DMS79 treated with DMSO at 0.1 percent for 48 hours (cell line): Measurements from ENCODE around the gene APC.

ENCODE experiments used
- DNase-seq: peaks from one replicate; lab custom pipeline; 2025; lab: John Stamatoyannopoulos, UW

APC gene

DNA sequence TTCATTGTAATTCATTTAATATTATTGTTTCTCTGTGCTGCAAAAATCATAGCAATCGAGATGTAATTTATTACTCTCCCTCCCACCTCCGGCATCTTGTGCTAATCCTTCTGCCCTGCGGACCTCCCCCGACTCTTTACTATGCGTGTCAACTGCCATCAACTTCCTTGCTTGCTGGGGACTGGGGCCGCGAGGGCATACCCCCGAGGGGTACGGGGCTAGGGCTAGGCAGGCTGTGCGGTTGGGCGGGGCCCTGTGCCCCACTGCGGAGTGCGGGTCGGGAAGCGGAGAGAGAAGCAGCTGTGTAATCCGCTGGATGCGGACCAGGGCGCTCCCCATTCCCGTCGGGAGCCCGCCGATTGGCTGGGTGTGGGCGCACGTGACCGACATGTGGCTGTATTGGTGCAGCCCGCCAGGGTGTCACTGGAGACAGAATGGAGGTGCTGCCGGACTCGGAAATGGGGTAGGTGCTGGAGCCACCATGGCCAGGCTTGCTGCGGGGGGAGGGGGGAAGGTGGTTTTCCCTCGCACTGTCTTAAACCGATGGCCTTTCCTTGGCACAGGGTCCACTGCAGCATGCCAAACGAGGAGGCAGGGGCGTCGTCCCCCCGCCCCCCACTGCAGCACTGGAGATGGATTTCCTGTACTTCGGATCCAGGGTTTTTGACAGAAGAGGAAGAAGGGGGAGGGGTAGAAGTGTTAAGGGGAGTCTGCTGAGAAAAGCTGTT, at the start of gene APC:
TSS of gene APC (plus strand) at position 423 of the 728 bp plus-strand sequence. CDS start 17,006 bp downstream, outside the sequence.
- DNase-seq = peak; percentile 73

DNA sequence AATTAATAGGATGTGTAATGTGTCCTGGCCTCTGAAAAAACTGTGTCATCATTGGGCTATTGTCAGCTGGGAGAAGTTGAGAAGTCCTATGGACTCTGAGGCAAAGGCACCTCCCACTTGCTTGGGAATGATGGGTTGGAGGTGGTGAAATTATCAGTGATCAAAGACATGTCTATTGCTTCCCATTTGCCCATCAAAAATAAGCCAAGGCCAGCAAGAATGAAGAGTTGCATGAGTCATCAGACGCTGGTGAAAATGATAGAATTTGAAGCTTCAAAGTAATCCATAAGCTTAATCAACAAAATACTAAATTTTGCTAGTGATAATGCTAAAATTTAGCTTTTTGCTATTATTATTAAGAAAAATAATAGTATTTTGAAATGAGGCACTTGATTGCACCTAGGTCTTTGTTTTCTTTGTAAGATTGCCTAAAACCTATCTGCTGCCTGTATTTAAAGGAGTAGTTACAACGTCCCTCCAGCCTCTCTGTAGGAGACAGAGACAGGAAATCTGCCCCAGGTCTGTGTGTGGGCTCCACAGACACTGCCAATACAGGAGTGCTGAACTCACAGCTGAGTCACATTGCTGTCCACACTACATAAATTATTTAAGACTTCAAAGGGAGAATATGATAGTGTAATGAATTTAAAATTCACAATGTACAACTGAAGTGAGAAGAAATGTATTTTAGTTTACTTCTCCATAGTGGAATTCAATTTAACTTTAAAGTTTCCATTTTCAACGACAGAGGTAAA, 48.4 kb upstream of the APC start:
- DNase-seq = no peak

DNA sequence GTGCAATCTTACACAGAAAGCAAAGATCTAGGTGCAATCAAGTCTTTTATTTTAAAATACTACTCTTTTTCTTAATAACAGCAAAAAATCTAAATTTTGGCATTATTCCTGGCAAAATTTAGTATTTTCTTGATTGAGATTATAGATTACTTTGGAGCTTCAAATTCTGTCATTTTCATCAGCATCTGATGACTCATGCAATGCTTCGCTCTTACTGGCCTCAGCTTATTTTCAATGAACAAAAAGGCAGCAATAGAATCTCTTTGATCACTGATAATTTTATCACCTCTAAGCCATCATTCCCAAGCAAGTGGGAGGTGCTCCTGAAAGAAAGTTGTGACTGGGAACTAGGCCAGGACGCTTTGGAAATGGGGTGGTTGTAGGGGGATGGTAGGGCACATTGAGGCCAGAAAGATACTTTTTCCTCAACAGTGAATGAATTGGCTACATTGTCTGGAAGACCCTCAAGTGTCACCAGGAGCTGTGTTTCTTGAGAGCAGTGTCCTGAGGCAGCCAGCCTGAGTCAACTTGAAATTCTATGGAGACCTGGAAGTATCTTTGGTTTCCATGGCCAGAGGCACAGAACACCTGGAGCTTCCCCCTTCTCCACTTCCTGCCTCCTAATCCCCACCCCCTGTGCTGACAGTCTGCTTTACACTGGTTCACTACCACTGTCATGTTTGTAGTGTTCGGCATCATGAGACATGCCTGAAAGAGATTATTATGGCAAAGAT, 46.9 kb upstream of the APC start:
- no peak for DNase-seq

DNA sequence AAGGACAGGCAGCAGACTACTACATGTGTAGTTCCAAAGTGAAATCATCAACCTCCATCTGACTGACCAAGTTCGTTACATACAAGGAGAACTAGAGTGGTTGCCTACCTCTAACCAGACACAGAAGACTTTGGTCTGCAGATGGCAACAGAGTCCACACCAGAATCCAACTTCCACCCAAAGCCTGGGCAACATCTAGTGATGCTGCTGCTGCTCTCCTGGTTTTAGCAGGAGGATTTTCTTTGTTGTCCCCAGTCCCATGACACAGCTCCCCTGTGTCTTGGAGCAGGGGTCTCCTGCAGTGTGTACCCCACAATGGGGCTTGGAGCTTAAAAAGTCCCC, 46.4 kb upstream of the APC start:
- no peak for DNase-seq

DNA sequence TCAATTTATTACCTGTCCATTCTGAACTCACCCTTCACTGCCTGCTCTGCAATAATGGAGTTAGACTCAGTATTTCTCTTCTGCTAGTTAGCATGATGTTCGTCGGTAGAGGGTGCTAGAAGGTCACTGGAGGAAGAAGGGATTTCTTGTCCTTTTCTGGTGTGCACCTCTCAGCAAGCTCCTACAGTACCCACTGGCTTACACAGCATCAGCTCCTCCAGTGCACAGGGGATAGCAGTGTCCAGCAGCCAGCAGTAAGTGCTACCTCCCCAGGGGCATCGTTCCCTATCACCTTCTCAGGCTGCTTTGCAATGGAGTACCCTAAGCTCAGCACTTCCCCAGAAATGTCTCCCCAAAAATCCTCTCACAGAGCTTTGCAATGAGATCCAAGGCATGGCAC, 45.9 kb upstream of the APC start:
- DNase-seq = no peak

DNA sequence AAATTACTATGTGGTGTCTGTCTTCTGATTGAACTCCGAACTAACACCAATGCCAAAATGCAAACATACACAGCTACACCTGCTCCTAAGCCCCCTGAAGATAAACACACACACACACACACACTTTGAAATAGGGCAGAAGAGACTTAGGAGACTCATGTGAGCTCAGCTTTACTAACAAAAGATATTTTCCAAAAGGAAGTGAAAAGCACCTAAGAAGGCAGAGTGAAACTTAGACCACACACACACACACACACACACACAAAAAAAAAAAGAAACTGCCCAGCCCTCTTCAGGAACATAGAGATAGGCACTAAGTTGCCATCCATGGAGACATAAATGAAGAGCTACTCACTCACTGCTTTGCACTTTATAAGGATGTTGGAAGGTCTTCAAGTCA, 45.2 kb upstream of the APC start:
- DNase-seq = no peak

DNA sequence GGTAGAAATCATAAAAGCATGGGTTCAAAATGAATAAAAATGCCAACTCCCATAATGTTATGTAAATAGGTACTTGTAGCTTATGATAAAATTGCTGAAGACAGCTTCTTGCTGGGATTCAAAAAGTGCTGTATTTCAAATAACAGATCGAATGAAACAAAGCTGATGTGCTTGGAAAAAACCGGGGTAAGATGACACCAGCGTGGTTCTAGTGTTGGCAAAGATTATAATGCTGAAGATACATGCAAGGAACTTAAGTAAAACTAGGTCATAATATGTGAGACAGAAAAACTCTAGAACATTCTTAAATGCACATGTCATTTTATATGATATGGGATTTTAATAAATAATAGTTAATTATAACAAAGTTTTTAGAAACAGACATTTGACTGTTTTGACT, 44.4 kb upstream of the APC start:
- DNase-seq = no peak

DNA sequence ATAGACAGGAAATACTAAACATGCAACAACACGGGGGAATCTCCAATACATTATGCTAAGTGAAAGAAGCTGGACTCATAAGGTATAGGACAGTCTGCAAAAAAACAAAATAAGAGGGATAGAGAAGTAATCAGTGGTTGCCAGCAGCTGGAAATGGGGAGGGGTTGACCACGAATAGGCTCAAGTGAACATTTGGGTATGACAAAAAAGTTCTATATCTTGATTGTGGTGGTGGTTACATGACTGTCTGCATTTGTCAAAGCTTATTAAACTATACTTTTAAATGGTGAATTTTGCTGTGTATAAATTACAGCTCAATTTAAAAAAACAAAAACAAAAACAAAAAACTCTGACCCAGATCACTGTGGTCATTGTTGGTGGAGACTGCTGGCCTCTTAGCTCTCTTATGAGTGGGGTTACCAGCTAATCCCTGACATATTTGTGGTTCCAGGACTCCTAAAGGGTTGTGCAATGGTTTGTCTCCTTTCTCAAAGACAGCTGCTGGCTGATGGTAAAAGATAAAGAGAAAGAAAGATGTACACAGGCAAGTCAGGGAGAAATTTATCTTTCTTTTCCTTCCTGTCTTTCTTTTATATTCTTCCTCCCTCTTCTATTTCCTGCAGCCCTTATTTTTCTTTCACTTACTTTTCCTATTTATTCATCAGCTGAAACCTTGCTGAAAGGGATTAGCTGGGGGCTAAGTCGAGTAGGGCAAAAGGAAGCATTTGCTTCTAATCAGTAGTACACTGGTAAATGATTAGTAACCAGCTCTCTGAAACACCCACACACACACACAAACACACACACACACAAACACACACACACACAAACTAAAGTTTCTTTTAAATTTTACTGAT, 42.6 kb upstream of the APC start:
- DNase-seq = no peak

DNA sequence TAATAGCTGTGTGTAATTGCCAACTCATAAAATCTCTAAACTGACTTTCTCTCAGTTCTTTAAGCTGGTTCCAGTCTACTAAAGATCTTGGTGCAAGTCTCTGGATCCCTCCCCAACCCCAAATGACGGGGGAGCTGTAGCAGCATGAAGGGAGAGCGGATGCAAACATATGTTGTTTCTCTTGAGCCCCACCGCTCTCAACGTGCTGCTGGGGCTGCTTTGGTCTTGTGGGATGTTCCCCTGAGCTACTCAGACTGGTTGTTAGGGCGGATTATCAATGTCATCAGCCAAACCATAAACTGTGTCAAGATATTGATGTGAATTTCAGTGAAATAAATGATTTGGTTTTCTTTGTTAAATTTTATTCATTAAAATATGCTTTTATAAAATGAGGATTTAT, 40.9 kb upstream of the APC start:
- no peak for DNase-seq

DNA sequence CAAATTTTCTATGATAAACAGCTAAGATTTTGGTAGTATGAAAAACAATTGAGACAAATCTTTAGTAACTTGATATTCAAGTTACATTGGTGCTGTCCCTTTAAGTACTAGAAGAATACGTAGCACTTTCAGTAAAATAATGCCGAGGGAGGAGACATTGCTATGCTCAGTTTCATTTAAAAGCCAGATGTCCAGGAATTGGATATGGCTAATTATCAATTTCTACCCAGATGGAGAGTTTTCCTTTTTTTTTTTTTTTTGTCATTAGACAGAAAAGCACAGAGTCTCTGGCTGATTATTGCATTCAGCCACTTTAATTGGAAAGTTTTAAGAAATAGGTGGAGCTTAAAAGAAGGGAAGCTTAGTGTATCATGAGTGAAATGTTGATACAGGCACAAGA, 40.4 kb upstream of the APC start:
- DNase-seq = no peak

DNA sequence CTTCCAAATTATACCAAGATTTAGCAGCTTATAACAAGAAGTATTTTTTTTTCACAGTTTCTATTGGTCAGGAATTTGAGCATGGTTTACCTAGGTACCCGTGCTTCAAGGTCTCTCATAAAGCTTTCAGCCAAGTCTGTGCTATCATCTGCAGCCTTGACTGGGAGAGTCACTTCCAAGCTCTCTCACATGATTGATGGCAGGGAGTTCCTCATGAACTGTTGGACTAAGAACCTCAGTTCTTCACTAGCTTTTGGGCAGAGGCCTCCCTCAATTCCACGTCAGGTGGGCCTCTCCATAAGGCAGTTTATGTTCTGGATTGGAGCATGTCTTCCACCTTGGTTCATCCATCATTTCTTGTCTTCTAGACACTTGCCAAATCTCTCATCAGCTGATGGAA, 39.9 kb upstream of the APC start:
- no peak for DNase-seq

DNA sequence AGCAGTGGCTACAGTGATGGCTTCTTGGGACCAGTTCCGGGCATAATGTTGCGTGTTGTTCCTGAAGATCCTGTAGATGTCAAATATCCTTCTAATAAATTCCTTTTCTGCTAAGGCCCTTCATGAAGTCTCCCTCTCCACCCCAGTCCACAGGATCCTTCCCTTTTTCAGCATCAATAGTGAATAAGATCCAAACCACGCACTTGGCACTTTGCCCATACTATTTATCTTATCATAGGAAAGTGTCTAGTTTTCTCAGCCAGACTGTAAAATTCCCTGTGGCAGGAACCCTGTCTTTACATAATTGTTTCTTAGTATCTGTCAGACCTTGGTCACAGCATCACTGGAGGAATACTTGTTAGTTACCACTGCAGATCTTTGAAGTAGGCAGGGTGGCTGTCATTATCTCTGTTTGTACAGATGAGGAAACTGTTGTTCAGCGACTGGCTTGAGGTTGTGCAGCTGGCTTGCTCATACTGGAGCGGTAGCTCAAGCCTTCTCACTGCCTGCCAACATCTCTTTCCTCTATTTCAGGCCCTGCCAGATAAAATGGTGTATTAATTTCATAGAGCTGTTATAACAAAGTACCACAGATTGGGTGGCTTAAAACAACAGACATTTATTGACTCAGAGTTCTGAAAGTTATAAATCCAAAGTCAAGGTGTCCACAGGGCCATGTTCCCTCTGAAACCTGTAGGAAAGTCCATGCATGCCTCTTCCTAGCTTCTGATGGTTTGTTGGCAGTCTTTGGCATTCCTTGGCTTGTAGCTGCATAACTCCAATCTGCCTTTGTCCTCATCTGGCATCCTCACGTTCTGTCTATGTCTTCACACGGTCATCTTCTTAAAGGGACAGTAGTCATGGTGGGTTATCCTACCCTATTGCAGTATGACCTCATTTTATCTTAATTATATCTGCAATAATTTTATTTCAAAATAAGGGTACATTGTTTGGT, 33.5 kb upstream of the APC start:
- DNase-seq = peak; percentile 7

DNA sequence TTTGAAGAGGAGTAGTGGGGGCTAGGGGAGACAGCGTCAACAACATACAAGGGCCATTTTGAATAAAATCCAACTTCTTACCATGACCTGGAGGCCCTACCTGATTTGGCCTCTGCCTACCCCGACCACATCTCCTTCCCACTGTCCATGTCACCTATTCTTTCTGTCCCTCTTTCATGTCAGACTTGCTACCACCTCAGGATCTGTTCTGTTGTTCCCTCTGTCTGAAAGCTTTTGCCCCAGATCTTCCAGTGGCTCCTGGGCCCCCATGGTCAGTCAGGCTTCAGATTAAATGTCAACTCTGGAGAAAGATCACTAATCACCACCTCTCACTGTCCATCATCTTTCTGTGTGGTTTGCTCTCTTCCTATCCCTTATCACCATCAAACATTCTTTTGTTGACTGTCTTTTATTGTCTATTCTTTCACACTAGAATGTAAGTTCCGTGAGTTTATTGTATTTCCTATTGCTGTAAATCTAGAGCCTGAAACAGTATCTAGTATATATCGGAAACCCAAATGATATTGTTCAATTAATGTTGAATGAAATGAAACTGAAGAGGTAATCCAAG, 31.2 kb upstream of the APC start:
- DNase-seq = peak; percentile 15

DNA sequence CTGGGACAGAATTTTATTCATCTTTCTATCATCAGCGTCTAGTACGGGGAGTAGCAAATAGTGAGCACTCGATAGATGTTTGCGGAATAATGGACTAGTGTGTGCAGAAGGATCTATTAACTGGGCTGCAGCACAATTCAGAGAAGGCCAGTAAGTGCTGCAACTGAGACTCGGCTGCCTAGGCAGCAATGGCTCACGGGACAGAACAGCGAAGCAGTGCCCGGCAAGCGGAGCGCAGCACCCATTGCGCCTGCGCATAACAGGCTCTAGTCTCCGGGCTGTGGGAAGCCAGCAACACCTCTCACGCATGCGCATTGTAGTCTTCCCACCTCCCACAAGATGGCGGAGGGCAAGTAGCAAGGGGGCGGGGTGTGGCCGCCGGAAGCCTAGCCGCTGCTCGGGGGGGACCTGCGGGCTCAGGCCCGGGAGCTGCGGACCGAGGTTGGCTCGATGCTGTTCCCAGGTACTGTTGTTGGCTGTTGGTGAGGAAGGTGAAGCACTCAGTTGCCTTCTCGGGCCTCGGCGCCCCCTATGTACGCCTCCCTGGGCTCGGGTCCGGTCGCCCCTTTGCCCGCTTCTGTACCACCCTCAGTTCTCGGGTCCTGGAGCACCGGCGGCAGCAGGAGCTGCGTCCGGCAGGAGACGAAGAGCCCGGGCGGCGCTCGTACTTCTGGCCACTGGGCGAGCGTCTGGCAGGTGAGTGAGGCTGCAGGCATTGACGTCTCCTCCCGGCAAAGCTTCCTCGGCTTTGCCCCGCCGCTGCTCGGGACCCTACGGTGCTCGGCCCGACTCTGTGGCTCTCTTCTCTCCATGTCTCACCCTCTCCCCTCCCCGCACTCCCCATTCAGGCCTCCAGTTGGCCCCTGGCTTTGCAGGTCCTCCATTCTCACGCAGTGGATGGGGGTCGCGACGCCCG, 30.2 kb upstream of the APC start:
- DNase-seq = peak; percentile 97

DNA sequence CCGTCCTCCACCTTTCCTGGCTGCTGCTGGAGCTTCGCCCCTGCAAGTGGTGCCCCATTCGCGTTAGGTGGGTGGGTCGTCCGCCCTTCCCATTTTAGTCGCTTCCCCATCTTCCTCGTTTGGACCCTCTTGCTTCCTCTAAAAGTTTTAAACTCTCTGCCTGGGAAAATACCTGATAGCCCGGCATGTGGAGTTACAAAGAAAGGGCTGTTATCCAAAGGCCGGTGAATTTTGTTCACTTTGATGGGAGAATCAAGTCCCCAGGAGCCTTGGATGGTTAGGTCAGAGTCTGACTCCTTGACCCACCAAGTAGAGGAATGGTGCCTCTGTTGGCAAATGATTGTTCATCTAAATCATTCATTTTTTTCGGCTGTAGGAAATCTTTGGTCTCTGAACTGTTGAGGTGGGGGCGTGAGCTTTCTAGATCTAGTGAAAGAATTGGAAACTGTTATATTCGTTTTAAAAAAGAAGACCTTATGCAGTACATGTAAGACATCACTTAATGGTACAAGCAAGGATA, 29.5 kb upstream of the APC start:
- peak; percentile 42 for DNase-seq

DNA sequence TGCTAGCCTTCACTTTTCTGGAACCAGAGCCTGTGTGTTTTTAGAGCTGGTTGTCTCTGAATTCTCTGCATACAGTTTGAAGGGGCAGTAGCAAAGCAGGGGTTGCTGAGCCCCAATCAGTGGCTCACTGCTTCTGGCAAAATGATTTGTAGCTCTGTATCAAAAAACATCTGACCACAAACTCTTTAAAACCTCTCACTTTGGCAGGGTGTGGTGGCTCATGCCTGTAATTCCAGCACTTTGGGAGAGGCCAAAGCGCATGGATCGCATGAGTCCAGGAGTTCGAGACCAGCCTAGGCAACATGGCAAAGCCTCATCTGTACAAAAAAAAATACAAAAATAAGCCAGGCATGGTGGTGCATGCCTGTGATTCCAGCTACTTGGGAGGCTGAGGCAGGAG, 28.3 kb upstream of the APC start:
- no peak for DNase-seq

DNA sequence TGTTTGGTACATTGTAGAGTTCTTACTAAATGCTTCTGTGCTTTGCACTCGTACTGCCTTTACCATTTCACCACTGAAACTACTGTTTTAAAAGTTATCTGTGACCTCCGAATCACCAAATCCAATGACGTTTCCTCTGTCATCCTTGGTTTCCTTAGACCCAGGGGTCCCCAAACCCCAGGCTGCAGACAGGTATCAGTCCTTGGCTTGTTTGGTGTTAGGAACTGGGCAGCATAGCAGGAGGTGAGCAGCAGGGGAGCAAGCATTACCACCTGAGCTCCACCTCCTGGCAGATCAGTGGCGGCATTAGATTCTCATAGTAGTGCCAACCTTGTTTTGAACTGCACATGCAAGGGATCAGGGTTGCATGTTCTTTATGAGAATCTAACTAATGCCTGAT, 26.8 kb upstream of the APC start:
- DNase-seq = no peak

DNA sequence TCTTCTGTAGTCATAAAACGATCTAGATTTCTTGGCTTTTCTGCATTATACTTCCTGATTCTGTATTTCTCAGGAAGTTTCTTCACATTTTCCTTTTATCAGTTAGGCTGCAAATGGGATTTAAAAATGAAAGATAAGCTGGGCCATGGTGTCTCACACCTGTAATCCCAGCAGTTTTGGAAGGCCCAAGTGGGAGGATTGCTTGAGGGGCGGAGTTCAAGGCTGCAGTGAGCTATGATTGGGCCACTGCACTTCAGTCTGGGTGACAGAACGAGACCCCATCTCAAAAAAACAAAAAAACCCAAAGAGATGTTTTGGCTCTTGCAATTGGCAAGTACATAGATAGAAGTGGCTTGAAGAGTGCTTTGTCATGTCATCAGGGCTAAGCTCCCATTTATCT, 26.2 kb upstream of the APC start:
- no peak for DNase-seq

DNA sequence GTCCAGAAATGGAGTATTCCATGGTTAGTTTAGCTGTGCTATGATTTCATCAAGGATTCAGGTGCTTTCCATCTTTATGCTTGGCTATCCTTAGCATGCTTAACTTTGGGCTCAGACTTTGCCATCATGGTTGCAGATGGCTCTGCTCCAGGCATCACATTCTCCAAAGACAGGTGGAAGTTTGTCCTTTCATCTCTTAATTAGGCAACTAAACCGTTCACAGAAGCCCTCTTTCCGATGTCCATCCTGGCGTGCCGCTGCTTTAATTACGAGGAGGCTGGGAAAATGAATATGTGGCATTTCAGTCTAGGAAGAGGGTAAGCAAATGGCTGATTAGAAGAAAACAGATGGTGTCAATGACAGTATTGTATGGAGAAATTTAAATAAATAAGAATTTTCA, 24.5 kb upstream of the APC start:
- DNase-seq = no peak
